PC-3 (cell line): ENCODE data around the gene PSRC1. TPM values are rescaled to one million over a fixed set of nuclear protein-coding genes. Genes with fewer than 3 reads are reported as not detected.
A peak's percentile ranks its signal among the peaks of the same experiment; 100 is the strongest.

Experiments
- ATAC-seq: fragments of 200-7000 bp; cut with Tn5 transposase; 2 replicates; pipeline ENCODE4 v1.9.1; 2020; ENCODE audit warnings: mild to moderate bottlenecking, moderate library complexity
- BruUV-seq: library from RNA; stranded (reverse); fragments of 400-500 nt; replicated peaks from 2 replicates; lab custom pipeline; 2021; lab: Mats Ljungman, UMichigan
- CTCF ChIA-PET: fragments of 300-600 bp; sonication (Branson Sonifier 250); formaldehyde crosslinking; loops from one replicate; lab custom pipeline; 2022; ENCODE audit warnings: antibody characterized with exemption; lab: Charles Lee
- POLR2A ChIA-PET: fragments of 300-600 bp; sonication (Branson Sonifier 250); formaldehyde crosslinking; loops from one replicate; lab custom pipeline; 2022; ENCODE audit warnings: antibody characterized with exemption; ENCODE audit not compliant: unreplicated experiment; lab: Charles Lee
- DNase-seq: peaks from one replicate; pipeline ENCODE4 v3.0.0-alpha.2; 2015
- H2AFZ ChIP-seq: fragments of 300-600 bp; sonication (generic); 2 replicates; pipeline ENCODE4 v1.6.0; 2016; ENCODE audit warnings: antibody characterized with exemption, low read length
- H3F3A ChIP-seq: fragments of 300-600 bp; sonication (generic); one replicate; pipeline ENCODE4 v1.6.0; 2017; ENCODE audit warnings: antibody characterized with exemption, low read length, control low read depth, mild to moderate bottlenecking; ENCODE audit not compliant: unreplicated experiment
- H3K27ac ChIP-seq: fragments of 300-600 bp; sonication (generic); 2 replicates; pipeline ENCODE4 v1.5.1; 2016; ENCODE audit warnings: mild to moderate bottlenecking, low read length
- H3K27me3 ChIP-seq: fragments of 300-600 bp; sonication (generic); 2 replicates; pipeline ENCODE4 v1.6.1; 2016; ENCODE audit warnings: low read length, mixed read lengths
- H3K36me3 ChIP-seq: fragments of 300-600 bp; sonication (generic); 2 replicates; pipeline ENCODE4 v1.6.1; 2016; ENCODE audit warnings: low read depth, mixed run types, low read length, mixed read lengths
- H3K4me1 ChIP-seq: fragments of 300-600 bp; sonication (generic); 2 replicates; pipeline ENCODE4 v1.5.1; 2016; ENCODE audit warnings: low read length; ENCODE audit not compliant: insufficient read depth
- H3K4me2 ChIP-seq: fragments of 300-600 bp; sonication (generic); 2 replicates; pipeline ENCODE4 v1.6.0; 2016; ENCODE audit warnings: low read length
- H3K4me3 ChIP-seq: fragments of 300-600 bp; sonication (generic); 2 replicates; pipeline ENCODE4 v1.5.1; 2016; ENCODE audit warnings: mild to moderate bottlenecking, low read length, mixed read lengths
- H3K79me2 ChIP-seq: fragments of 300-600 bp; sonication (generic); 2 replicates; pipeline ENCODE4 v1.6.1; 2017; ENCODE audit warnings: low read length, mixed read lengths
- H3K9ac ChIP-seq: fragments of 300-600 bp; sonication (generic); 2 replicates; pipeline ENCODE4 v1.6.0; 2016; ENCODE audit warnings: mild to moderate bottlenecking, low read length
- H3K9me2 ChIP-seq: fragments of 300-600 bp; sonication (generic); replicated peaks from 2 replicates; pipeline ENCODE4 v1.6.1; 2016; ENCODE audit warnings: mixed run types, low read length, mixed read lengths
- H3K9me3 ChIP-seq: fragments of 300-600 bp; sonication (generic); 2 replicates; pipeline ENCODE4 v1.6.1; 2016; ENCODE audit warnings: low read length, mixed read lengths
- H4K20me1 ChIP-seq: fragments of 300-600 bp; sonication (generic); 2 replicates; pipeline ENCODE4 v1.6.1; 2016; ENCODE audit warnings: low read length, mixed read lengths
- EZH2 ChIP-seq: fragments of 300-600 bp; sonication (generic); IDR thresholded peaks from one replicate; pipeline ENCODE4 v1.6.1; 2017; ENCODE audit warnings: antibody characterized with exemption, mild to moderate bottlenecking, low read length; ENCODE audit not compliant: unreplicated experiment
- EZH2phosphoT487 ChIP-seq: fragments of 300-600 bp; sonication (generic); IDR thresholded peaks from 2 replicates; pipeline ENCODE4 v1.6.1; 2018; ENCODE audit warnings: mild to moderate bottlenecking, antibody characterized with exemption, low read length, borderline replicate concordance
- intact Hi-C: fragments of 100-400 bp; cut with micrococcal nuclease; formaldehyde crosslinking; loops from 2 replicates; pipeline ENCODE4 v1.9.0; 2023
- total RNA-seq: library from RNA; depleted of rRNA; stranded (reverse); fragments of >200 nt; gene quantifications from 2 replicates; pipeline ENCODE4 v1.2.3, GENCODE V29; 2014
- TF ChIP-seq, protein P1 (sequence below): fragments of 300-600 bp; sonication (generic); conservative IDR thresholded peaks from 2 replicates; pipeline ENCODE4 v1.5.1; 2017; ENCODE audit warnings: antibody characterized with exemption, low read depth, mild to moderate bottlenecking, low read length

Gene PSRC1
- total RNA-seq, 1 experiment from 2014 or later: 33.8 TPM

DNA sequence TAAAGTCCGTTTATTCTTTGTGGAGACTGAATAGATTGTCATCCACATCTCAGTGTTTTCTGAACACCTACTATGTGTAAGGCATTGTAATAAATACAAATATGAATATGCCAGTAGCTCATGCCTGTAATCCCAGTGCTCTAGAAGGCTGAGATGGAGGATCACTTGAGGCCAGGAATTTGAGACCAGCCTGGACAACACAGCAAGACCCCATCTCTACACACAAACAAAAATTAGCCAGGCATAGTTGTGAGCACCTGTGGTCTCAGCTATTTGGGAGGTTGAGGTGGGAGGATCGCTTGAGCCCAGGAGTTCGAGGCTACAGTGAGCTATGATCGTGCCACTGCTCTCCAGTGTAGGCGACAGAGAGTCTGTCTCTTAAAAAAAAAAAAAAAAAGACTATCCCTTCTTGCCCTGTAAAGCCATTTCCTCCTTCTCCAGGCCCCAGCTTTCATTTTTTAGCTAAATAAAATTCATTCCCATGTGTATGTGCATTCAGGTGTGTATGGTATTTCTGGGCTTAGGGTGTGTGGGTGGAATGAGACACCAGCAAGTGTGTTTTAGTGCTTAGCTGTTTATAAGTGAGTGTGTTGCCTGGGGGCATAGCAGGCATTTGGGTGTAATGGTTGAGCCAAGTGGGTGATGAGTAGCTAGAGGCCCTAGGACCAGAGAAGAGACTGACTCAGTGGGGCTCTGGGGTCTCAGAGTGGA lies 25.8 kb downstream of the PSRC1 start:
- intact Hi-C loops: no loop called here
- BruUV-seq: no TSS peak
- TF ChIP-seq EZH2 (no peak), EZH2phosphoT487 (no peak)
- TF ChIP-seq, protein P1, sequence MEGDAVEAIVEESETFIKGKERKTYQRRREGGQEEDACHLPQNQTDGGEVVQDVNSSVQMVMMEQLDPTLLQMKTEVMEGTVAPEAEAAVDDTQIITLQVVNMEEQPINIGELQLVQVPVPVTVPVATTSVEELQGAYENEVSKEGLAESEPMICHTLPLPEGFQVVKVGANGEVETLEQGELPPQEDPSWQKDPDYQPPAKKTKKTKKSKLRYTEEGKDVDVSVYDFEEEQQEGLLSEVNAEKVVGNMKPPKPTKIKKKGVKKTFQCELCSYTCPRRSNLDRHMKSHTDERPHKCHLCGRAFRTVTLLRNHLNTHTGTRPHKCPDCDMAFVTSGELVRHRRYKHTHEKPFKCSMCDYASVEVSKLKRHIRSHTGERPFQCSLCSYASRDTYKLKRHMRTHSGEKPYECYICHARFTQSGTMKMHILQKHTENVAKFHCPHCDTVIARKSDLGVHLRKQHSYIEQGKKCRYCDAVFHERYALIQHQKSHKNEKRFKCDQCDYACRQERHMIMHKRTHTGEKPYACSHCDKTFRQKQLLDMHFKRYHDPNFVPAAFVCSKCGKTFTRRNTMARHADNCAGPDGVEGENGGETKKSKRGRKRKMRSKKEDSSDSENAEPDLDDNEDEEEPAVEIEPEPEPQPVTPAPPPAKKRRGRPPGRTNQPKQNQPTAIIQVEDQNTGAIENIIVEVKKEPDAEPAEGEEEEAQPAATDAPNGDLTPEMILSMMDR: no peak
- ChIA-PET CTCF (no interaction called here), POLR2A (interaction anchor here (0.6 kb wide), 1 partner anchor 32 kb away, joined by 3 read pairs; no protein-coding TSS in a partner anchor)
- H3K9ac ChIP-seq: no peak overlapping the region
- H3K4me2 ChIP-seq: peak overlapping the region; percentile 18; the same call in 1 of the 2 replicates
- no peaks in the 10 kb centered on the region for H3K9me3 ChIP-seq
- H3K79me2 ChIP-seq: no peaks in the 10 kb centered on the region
- H2AFZ ChIP-seq: no peak overlapping the region
- H4K20me1 ChIP-seq: no peaks in the 10 kb centered on the region
- no peaks in the 10 kb centered on the region for H3K9me2 ChIP-seq
- H3K27ac ChIP-seq: peak overlapping the region; percentile 44
- no peaks in the 10 kb centered on the region for H3F3A ChIP-seq
- no peaks in the 10 kb centered on the region for H3K36me3 ChIP-seq
- DNase-seq: peak; percentile 84
- peaks cover 12% of the 10 kb centered on the region for H3K4me1 ChIP-seq
- no peaks in the 10 kb centered on the region for H3K27me3 ChIP-seq
- ATAC-seq: peak; percentile 72
- H3K4me3 ChIP-seq: no peak overlapping the region

DNA sequence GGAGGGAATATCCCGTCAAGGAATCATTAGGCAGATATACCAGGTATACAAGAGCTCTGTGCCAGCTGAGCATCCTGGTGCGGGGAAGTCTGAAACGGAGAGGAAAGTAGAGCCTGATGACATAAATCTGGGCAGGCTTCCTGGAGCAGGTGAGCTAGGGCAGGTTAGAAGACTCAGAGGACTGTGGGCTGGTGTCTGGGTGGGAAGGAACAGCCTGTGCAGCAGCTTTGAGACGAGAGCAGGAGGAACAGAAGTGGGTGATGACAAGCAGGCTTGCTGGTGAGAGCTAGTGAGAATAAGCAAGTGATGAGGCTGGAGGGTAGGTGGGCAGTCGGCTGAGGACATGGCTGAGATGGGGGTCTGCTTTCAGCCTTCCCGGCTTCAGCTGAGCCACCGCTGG lies 26.9 kb downstream of the PSRC1 start:
- TF ChIP-seq, protein P1: no peak
- TF ChIP-seq EZH2 (no peak), EZH2phosphoT487 (no peak)
- H3K9me2 ChIP-seq: no peaks in the 10 kb centered on the region
- no peaks in the 10 kb centered on the region for H3K27me3 ChIP-seq
- DNase-seq (no peak), ATAC-seq (no peak)
- ChIA-PET CTCF (no interaction called here), POLR2A (no interaction called here)
- no TSS peak for BruUV-seq
- no peak overlapping the region for H3K9ac ChIP-seq
- no peak overlapping the region for H3K27ac ChIP-seq
- H4K20me1 ChIP-seq: no peaks in the 10 kb centered on the region
- no peaks in the 10 kb centered on the region for H3K36me3 ChIP-seq
- H3K4me2 ChIP-seq: no peak overlapping the region
- H3K4me1 ChIP-seq: peaks cover 12% of the 10 kb centered on the region
- H3K4me3 ChIP-seq: no peak overlapping the region
- no peaks in the 10 kb centered on the region for H3F3A ChIP-seq
- H3K9me3 ChIP-seq: no peaks in the 10 kb centered on the region
- H3K79me2 ChIP-seq: no peaks in the 10 kb centered on the region
- intact Hi-C loops: no loop called here
- H2AFZ ChIP-seq: no peak overlapping the region

DNA sequence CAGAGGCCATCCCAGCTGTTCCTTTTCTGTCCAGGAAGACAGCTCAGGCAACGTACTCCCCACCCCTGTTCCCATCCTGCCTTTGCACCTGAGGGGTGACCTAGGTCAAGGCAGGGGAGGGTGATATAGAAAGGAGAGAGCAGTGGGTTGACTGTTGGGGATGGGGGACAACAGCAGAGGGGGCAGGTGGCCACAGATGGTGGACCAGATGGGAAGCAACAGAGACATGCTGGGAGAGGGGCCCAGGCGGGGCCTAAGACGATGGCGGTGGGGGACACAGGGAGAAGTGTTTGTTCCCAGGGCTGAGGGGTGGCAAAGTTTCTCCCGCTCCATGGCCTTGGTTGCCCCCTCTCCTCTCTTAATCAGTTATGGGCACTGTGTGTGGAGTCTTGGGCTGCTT lies 27.3 kb downstream of the PSRC1 start:
- Histone ChIP-seq H3K9ac (no peak overlapping the region), H3K9me2 (no peaks in the 10 kb centered on the region), H3K4me3 (no peak overlapping the region), H3K9me3 (no peaks in the 10 kb centered on the region), H3K4me2 (no peak overlapping the region), H3K4me1 (peaks cover 12% of the 10 kb centered on the region), H3K36me3 (no peaks in the 10 kb centered on the region), H3K27ac (no peak overlapping the region), H3K79me2 (no peaks in the 10 kb centered on the region), H4K20me1 (no peaks in the 10 kb centered on the region), H3K27me3 (no peaks in the 10 kb centered on the region), H2AFZ (no peak overlapping the region), H3F3A (no peaks in the 10 kb centered on the region)
- TF ChIP-seq EZH2: no peak
- TF ChIP-seq EZH2phosphoT487: no peak
- TF ChIP-seq, protein P1: no peak
- intact Hi-C loops: no loop called here
- ATAC-seq (no peak), DNase-seq (no peak)
- POLR2A ChIA-PET: no interaction called here
- no TSS peak for BruUV-seq
- CTCF ChIA-PET: no interaction called here
